GM19397 (cell line): ENCODE results near the gene AAR2.

Source experiments
- ATAC-seq: cut with Tn5 transposase; IDR thresholded peaks from one replicate; pipeline ENCODE4 v1.9.1; 2021; ENCODE audit warnings: mild to moderate bottlenecking, moderate library complexity; ENCODE audit not compliant: unreplicated experiment

AAR2 gene

GRCh38 chr20:36235892-36236785, at the start of gene AAR2:
Gene AAR2 (plus strand): TSS chr20:36236478. CDS start chr20:36239869, 3,391 bp downstream.
- peak; percentile 81 for ATAC-seq

GRCh38 chr20:36193977-36194712, 42.1 kb upstream of the AAR2 start:
- no peak for ATAC-seq

- no peak for ATAC-seq
These were observed 39.6 kb upstream of the AAR2 start for GRCh38 chr20:36196676-36197075.

- ATAC-seq = no peak
These were observed 39.0 kb upstream of the AAR2 start for GRCh38 chr20:36197271-36197670.

GRCh38 chr20:36199345-36200257, 36.7 kb upstream of the AAR2 start:
- no peak for ATAC-seq

GRCh38 chr20:36200451-36200850, 35.8 kb upstream of the AAR2 start:
- ATAC-seq = no peak

- ATAC-seq = no peak
These were observed 35.1 kb upstream of the AAR2 start for GRCh38 chr20:36201198-36201597.

- ATAC-seq = no peak
These were observed 33.4 kb upstream of the AAR2 start for GRCh38 chr20:36202891-36203338.

GRCh38 chr20:36203861-36204260, 32.4 kb upstream of the AAR2 start:
- ATAC-seq = no peak

GRCh38 chr20:36205026-36205425, 31.3 kb upstream of the AAR2 start:
- no peak for ATAC-seq

GRCh38 chr20:36206068-36206467, 30.2 kb upstream of the AAR2 start:
- no peak for ATAC-seq

GRCh38 chr20:36206641-36207040, 29.6 kb upstream of the AAR2 start:
- ATAC-seq = no peak

GRCh38 chr20:36207602-36208001, 28.7 kb upstream of the AAR2 start:
- no peak for ATAC-seq

GRCh38 chr20:36208257-36208656, 28.0 kb upstream of the AAR2 start:
- no peak for ATAC-seq

GRCh38 chr20:36210436-36211021, 25.7 kb upstream of the AAR2 start:
- ATAC-seq = no peak

- no peak for ATAC-seq
These were observed 22.9 kb upstream of the AAR2 start for GRCh38 chr20:36213362-36213761.

GRCh38 chr20:36214684-36215256, 21.5 kb upstream of the AAR2 start:
- no peak for ATAC-seq

- ATAC-seq = no peak
These were observed 20.5 kb upstream of the AAR2 start for GRCh38 chr20:36215778-36216177.

GRCh38 chr20:36216314-36217025, 19.8 kb upstream of the AAR2 start:
- no peak for ATAC-seq

- ATAC-seq = no peak
These were observed 19.1 kb upstream of the AAR2 start for GRCh38 chr20:36217226-36217625.
